Right renal pelvis (tissue), 4 donors: ENCODE measurements around the gene LRRC8A. TPM values are rescaled to one million over a fixed set of nuclear protein-coding genes. Genes with fewer than 3 reads are reported as not detected.
"Not testable (repeated sequence)": the region's sequence is repeated elsewhere in the genome, so short reads cannot be mapped to it uniquely, and the experiment has no call there.

ENCODE experiments used
- DNase-seq, 4 donors: peaks; one replicate each; pipeline ENCODE4 v3.0.0-alpha.2; 2013; ENCODE audit warnings: low read depth in 4 of 4, low spot score in 3 of 4, missing footprints in 1 of 4
- polyA plus RNA-seq, 4 donors: library from polyadenylated mRNA; unstranded; fragments of 120-200 nt; gene quantifications; one replicate each; pipeline ENCODE4 v1.2.1, GENCODE V29; 2013; ENCODE audit not compliant: insufficient read length in 4 of 4

The LRRC8A gene
- polyA plus RNA-seq, 4 donors: 29.5 to 34.3 (median 30.6) TPM

DNA sequence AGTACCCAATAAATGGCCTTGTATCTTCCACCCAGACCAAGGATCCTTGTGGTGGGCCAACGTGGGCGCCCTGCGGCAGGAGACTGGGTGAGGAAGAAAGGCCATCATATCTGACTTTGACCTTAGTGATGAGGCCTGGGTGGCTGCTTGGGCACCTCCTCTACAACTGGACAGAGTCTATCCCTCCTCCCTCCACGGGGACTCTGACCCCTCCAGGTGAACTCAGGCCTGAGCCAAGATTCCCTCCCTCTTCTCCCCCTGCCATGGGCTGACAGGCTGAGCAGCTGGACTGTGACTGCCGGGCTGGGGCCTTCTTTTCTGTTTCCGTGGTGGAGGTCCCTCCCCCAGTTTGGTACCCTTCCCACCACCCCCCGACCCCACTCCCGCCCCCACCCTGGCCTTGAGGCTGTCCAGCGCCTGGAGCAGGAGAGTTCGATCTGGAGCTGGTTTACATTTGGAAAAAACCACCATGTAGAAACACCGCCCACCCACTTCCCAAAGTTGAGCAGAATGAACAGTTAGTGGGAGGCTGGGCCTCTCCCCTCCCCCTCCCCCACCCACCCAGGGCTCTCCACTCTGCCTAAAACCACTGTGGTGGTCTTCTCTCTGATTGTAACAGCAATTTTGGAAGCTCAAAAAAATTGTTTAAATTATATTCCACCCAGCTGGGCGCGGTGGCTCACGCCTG lies 37.6 kb downstream of the LRRC8A start:
- DNase-seq: no peak

DNA sequence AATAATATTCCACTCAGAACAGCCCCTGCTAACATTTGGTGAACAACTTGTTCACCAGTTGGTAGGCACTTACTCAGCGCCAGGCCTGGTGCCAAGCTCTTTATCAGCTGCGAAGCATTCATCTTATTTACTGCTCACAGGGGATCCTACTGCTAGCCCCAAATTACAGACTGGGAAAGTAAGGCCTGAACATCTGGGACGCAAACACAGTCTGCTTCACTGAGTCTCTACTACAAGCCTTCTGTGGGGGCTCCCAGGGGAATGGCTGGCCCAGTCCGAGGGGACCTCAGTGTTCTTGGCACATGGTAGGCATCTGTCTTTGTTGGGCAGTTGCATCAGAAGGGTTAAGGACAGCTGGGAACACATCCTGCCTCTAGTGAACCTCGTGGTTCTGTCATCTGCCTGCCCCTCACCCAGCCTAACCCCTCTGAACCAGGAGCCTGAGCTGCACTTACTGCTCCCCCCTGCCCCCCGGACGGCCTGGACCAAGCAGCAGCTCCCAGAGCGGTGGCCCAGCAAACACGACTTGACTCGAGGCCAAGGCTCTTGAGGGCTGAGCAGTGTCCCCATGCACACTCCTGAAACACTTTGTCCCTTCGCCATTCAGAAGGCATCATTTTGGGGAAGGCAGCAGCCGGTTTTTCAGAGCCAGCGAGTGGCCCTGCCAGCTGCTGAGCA lies 38.6 kb downstream of the LRRC8A start, which contains the start of gene PHYHD1:
PHYHD1 (plus strand) TSS at position 602 of the 678 bp plus-strand sequence. CDS start 1,342 bp downstream, outside the sequence.
- DNase-seq: no peak

DNA sequence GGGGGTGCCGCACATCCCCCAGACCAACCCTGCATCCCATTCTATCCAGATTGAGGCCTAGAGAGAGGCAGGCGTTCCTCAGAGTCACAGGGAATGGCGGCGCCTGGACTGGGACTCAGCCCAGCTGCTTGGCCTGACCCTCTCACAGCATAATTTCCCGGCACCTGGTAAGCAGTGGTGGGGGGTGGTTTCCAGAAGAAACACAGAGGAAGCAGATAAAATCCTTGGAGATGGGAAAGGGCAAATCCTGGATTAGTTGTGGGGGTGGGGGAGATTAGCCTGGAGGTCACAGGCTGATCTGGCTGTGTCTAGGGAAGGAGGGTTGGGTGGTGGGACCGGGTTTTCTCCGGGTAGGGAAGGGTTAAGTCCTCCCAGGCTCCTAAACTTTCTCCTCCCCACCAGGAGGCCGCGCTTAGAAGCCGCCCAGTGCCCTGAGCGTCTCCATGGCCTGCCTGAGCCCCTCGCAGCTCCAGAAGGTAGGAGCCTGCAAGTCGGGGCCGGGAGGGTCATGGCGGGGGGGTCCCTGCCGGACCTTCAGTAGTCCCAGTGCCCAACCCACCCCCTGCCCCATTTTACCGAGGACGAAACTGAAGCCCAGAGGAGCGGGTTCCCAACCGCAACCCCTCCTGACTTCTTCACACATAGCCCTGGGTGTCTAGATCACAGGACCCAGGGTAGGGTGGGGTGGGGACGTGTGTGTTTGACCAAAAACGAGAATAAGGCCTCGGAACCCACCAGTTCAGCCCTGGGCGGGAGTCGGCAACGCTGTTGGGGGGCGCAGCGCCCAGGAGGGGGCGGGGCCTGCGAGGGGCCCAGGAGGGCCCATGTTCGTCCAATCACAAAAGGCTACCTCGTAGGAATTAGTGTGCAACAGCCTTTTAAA lies 40.2 kb downstream of the LRRC8A start:
- DNase-seq: peak; percentile 65 to 70 (median 68)

DNA sequence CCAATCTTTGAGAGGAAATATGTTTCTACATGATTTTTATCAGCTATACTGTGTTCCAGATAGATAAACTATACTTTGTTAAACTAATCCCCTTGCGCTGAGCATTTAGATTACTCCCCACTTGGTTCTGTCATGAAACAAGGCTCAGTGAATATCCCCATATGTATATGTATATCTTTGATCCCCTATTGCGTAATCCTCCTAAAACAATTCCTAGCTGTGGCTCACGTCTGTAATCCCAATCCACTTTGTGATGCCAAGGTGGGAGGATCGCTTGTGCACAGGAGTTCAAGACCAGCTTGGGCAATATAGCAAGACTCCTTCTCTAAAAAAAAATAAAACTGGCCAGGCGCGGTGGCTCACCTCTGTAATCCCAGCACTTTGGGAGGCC lies 41.6 kb downstream of the LRRC8A start:
- no peak for DNase-seq

DNA sequence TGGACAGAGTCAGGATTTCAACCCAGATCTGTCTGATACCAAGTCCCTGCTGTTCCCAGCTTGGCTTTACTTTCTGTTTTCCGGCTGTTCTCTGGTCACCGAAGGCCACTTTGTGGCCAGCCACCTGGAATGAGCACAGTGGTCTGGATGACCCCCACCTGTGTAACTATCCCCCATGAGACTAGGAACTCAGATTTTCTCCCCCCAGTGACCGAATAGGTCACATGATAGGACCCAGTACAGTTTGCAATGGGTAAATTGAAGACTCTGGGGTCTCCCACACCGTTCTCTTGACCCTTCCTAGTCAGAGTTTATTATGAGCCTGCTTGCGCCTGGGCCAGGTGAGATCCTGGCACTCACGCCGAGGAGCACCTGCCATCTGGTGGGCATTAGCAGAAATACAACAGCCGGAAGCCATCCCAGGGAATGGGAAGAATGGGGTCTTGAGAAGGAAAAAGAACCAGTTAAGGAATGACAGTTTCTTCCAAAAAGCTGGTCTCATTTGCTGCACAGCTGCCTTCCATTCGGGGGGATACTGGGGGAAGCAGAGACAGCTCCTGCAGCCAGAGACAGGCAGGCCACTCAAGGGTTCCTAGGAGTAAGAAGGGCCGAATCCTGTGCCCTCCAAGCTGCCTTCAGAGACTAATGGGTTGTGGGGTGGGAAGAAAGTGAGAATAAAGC lies 45.9 kb downstream of the LRRC8A start:
- DNase-seq: peak in 2 of 4 donors; percentile 31 to 39

DNA sequence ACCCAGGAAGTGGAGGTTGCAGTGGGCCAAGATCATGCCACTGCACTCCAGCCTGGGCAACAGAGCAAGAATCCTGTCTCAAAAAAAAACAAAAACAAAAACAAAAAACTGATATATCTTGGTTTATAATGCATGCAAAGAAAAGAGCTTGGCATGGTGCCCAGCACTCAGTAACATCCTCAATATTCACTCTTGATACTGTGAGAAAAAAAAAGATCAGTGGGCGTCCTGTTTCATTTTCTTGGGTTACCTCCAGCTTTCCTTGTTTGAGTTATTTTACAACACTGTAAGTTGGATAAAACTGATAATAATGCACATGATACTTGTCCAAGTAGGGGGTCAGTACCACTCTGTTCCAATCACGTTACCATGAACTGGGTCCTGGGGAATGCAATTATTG lies 46.7 kb downstream of the LRRC8A start:
- no peak for DNase-seq

DNA sequence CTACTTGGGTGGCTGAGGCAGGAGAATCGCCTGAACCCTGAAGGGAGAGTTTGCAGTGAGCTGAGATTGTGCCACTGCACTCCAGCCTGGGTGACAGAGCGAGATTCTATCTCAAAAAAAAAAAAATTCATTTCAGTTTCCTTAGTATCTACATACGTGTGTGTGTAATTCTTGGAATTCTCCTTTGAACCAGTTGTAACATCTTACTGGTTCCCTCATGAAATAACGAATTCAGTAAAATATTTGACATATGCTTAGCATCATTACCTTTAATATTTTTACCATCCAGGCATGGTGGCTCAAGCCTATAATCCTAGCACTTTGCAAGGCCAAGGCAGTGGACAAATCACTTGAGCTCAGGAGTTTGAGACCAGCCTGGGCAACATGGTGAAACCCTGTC lies 47.6 kb downstream of the LRRC8A start:
- no peak for DNase-seq

DNA sequence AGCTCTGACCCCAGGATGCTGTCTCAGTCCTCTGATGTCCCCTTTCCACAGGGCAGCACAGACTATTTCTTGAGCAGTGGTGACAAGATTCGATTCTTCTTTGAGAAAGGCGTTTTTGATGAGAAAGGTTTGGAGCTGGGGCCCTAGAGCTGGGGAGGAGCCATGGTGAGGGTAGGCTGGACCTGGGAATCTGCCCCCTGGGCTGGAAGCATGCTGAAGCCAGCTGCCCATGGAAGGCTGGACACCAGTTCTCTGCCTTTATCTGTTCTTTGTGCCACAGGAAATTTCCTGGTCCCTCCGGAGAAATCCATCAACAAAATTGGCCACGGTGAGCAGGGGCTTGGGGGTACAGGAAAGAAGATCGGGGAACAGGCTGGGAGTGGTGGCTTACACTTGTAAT lies 51.8 kb downstream of the LRRC8A start:
- no peak for DNase-seq

DNA sequence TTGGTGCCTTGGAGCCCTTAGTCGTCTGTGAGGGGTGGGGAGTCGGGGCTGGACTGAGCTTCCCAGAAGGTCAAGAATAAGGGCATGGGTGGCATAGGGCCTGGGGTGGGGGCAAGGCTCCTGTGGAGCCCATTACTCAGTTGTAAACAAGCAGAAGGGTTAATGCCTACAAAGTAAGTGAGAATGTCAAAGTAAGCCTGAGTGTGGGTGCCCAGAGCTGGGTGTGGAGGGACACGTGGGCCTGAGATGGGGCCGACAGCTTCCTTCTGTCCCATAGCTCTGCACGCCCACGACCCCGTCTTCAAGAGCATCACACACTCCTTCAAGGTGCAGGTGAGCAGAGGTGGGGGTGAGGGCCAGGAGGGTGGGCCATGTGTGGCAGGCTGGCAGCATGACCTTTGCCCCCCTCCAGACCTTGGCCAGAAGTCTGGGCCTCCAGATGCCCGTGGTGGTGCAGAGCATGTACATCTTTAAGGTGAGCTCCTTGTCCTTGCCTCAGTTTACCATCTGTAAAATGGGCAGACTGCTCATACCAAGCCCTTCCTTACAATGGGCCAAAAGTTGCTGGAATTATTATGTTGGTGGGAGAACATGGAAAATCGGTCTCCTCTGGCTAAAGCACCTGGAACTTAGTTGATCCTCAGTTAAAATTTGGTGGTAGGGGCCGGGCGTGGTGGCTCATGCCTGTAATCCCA lies 54.4 kb downstream of the LRRC8A start:
- DNase-seq: no peak

DNA sequence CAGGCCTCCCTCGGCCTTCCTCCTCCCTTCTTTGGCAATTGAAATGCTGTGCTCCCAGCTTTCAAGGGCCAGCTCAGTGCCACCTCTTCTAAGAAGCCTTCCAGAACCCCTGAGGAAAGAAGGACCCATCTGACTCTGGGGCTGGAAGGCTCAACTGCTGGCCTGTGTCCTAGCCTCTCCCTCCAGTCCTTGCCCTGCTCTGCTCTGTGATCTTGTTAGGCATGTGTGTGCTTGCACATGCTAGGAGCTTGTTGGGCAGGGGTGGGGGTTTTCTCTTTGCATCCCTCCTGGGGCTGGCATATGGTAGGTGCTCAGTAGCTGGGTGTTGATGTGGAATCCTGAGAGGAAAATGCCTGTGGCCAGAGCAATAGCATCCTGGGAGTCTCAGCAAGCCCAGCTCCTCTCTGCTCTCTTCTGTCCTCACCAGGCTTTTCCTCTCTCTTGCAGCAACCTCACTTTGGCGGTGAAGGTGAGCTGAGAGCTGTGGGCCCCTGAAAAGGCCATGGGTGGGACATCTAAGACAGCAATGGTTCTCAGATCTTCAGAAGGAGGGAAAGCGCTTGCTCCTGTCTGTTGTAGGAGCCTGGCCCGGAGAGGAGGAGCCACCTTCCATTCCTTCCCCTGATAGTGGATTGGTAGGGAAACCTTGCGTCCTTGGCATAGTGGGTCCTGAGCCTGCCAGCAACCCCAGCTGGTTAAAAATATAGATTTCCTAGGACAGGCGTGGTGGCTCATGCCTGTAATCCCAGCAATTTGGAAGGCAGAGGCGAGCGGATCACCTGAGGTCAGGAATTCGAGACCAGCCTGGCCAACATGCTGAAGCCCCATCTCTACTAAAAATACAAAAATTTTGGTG lies 55.6 kb downstream of the LRRC8A start:
- DNase-seq: no peak

DNA sequence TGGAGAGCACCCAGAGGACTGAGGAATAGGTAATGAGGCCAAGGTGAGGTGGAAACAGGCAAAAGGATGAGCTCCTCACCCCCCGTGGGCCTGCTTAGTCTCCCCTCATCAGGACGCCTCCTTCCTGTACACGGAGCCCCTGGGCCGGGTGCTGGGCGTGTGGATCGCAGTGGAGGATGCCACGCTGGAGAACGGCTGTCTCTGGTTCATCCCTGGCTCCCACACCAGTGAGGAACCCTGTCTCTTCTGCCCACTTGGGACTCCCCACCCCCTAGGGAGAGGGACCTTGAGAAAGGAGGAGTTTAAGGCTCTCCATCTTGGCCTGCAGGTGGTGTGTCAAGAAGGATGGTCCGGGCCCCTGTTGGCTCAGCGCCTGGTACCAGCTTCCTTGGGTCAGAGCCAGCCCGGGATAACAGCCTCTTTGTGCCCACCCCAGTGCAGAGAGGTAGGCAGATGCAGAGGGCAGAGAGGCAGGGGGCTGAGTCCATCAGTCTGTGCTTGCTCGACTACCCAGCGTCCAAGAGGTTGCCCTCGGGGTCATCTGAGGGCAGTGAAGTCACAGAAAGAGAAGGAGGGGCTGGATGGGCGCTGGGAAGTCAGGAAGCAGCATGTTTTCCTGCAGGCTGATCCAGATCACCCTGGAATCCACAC lies 58.5 kb downstream of the LRRC8A start:
- DNase-seq: no peak

DNA sequence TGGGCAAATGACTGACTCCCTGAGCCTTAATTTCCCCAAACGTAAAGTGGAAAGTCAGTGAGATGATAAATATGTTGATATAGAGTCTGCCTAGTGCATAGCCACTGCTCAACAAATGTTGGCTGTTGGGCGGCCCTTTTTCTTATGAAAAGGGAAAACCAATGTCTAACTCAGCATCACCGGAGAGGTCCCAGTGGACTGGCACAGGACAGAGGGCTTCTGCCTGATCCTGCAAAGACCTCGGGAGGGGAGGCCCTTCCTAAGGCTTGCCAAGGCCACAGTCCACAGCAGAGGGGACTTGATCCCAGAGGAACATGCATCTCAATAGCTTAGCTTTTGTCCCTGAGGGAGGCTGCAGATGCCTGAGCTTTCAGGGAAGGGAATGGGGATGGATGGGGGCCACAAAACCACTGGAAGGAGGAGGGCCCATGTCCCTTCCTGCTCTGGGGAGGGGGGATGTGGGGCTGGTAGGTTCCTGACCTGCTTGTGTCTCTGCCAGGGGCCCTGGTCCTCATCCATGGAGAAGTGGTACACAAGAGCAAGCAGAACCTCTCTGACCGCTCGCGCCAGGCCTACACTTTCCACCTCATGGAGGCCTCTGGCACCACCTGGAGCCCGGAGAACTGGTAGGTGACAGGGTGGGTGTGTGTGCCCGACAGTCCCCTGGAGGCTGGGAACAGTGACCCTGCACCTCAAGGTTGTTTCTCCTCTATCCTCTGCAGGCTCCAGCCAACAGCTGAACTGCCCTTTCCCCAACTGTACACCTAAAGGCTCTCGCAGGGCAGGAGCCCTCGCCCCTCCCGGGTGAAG lies 59.2 kb downstream of the LRRC8A start:
- DNase-seq: no peak

DNA sequence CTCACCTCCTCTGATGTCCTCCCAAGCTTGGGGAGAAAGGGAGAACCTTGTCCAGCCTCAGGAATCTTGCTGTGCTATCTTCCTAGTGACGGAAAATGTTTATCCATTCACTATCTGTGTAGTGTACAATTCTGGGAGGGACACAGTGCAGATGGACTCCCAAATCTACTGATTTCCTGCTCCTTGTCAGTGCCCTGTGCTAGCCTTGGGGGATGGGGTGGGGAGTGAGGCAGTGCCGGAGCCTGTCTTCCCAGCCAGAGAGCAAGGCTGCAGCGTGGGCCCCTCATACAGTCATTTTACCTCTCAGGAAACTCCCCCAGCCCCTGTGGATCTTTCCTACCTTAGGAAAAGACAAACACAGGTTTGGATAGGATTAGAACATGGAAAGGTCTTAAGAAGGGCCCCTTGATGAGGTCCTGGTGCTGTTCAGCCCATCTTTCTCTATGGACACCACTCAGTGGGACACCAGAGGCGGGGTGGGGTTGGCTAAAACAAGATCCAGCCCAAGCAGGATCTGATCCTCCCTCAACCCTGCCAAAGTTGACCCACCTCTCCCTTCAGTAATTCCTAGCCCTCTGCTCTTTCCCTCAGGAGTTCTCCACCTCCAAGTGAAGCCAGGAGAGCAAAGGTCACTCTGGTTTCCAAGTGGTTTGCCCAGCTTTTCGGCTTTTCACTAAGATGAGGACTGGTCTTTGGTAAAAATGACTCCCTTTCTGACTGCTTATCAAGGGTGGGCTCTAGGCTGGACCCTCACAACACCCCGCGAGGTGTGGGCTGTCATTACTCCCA lies 62.1 kb downstream of the LRRC8A start:
- no peak for DNase-seq

DNA sequence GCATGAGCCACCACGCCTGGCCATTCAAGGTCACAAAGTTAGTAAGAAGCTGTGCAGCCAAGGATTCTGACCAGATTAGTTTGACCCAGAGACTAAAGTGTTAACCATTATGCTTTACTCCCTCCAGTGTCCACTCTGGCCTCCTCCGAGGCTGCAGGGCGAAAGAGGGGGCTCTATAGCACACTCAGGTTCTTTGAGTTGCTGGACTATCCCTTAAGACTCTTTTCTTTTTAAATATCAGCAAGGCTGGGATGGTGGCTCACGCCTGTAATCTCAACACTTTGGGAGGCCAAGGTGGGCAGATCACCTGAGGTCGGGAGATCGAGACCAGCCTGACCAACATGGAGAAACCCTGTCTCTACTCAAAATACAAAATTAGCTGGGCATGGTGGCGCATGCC lies 63.0 kb downstream of the LRRC8A start:
- DNase-seq: not testable (repeated sequence)

DNA sequence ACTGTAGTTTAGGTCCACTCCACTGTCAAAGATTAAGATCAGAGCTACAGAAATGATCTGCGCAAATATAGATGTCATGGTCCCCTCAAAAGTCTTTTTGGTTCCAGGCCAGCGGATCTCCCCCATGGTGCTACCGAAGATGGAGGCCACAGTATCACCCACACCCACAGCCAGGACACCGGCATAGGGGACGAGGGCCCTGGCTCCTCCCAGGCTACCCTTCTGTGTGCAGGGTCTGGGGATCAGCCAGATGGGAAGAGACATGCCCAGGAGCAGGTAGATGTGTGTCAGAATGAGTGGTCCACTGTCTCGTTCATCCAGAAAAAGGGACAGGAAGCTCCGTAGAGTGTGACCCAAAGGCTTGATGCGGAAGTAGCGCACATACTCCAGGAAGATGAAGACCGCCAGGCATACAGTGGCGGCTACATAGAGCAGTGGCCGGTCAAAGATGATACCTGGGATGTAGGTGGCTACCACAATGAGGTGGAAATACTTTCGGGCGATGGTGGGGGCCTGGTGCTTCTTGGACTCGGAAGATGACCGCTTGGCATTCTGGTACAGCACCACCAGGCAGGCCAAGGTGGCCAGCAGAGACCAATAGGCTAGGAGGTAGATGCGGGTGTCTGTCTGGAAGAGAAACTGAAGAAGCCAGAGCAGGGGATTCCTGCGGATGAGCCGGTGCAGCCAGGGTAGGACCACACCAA lies 64.0 kb downstream of the LRRC8A start:
- no peak for DNase-seq

DNA sequence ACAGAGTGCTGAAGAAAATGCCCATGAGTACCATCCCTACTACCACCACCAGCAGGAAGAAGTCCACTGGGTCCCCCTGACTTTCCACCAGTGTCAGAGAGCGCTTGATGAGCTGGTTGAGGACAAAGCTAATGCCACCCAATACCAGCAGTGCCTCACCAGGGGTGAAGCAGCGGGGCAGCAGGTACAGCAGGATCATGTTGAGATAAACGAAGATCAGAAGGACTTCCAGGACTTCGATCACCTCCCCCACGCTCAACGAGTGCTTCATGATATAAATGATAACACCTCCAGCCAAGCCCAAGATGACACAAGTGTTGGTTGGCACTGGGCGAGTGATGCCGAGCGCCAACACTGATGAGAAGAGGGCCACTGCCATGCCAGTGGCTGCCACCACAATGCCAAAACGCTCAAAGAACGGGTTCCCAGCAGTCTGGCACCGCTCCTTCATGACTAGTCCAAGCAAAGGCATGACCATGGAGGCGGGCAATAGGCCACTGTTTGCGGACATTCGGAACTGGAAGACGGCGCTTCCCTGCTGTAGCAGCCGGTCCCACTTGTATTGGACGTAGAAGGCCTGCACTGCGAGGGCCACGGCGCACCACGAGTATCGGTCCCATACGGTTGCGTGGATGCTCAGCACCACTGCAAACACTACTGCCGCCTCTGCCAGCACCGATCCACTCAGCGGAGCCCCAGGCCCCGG lies 64.8 kb downstream of the LRRC8A start:
- DNase-seq: peak in 1 of 4 donors; percentile 3
